AG20443 (cell line): Measurements from ENCODE around the gene ATG14.
"Not testable (repeated sequence)": the region's sequence is repeated elsewhere in the genome, so short reads cannot be mapped to it uniquely, and the experiment has no call there.

Experiments used
- DNase-seq: peaks from one replicate; pipeline ENCODE4 v3.0.0; 2012; ENCODE audit warnings: low spot score, mixed read lengths

ATG14 gene, protein sequence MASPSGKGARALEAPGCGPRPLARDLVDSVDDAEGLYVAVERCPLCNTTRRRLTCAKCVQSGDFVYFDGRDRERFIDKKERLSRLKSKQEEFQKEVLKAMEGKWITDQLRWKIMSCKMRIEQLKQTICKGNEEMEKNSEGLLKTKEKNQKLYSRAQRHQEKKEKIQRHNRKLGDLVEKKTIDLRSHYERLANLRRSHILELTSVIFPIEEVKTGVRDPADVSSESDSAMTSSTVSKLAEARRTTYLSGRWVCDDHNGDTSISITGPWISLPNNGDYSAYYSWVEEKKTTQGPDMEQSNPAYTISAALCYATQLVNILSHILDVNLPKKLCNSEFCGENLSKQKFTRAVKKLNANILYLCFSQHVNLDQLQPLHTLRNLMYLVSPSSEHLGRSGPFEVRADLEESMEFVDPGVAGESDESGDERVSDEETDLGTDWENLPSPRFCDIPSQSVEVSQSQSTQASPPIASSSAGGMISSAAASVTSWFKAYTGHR

DNA sequence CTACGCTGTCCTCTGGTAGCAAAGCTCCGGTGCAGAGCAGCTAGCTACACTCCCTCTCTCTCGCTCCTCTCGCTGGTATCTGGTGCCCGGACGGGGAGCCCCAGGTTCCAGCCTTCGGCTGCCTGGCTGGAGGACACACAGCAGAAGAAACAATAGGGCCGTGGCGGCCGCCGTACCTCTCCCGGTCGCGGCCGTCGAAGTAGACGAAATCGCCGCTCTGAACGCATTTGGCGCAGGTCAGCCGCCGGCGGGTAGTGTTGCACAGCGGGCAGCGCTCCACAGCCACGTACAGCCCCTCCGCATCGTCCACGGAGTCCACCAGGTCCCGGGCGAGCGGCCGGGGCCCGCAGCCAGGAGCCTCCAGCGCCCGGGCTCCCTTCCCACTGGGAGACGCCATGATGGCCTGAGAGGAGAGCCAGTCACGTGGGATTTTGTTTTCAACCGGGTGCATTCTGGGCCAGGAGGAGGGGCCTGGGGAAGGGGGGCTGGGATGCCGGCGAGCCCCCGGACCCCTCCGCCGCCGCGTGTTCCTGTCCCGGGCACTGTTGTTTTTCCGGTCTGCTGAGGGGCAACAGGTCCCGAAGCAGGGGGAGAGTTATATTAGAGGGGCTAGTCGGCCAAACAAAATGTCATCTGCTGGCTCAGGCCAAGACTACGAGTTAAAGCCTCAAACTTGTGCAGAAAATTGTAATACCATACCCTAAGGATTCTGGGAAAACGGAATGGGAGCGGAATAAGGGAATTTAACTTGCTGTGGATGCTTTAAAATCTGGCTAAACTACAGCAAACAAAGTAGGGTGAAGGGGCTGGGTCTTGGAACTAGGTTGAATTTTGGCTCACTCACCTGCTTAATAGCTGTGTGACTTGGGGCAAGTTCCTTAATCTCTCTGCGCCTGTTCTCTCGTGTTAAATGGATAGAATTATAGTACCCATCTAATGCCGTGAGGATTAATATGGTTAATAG, at the start of gene ATG14:
Gene ATG14 (minus strand): TSS at position 405 of the 964 bp plus-strand sequence. CDS start 8 bp downstream, at position 397.
- peak; percentile 97 for DNase-seq

DNA sequence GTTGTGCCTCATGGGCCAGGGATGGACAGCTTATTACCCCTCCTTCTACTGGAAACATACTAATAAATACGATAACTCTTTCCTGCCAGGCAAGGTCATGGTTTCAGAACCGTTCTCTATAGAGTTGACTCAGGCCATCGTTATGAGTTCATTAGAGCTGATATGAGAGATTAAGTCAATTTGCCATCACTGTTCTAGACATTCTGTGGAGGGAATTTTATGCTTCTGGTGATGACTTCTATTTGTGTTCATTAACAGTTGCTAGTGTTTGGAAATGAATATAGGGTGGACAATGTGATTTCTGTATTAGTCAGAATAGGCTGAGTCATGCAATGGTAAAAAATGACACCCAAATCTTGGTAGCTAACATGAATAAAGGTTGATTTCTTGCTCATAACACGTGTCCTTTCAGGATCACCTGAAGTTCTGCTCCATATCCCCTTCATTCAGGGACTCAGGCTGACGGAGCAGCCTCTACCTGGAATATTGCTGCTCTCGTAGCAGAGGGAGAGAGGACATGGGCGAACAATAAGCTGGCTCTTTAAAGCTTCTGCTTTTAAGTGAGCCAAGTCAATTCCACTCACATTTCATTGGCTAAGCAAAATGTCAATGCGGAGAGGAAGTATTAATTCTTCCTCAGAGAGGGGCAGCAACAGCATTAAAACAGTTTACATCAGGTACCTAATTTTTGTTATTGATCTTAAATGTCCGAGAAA, 47.3 kb upstream of the ATG14 start:
- peak; percentile 42 for DNase-seq

DNA sequence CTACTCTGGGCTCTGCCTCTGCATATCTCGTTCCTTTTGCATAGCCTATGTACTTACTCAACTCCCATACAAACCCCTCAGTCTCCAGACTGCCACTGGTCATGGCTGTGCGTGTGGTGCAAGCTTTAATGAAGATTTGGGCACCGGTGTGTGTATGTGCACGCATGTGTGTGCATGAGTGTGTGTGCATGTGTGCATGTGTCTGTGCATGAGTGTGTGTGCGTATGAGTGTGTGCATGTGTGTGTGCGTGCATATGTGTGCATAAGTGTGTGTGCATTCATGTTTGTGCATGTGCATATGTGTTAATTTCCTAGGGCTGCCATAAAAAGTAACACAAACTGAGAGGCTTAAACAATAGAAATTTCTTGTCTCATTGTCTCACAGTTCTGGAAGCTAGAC, 45.9 kb upstream of the ATG14 start:
- no peak for DNase-seq

DNA sequence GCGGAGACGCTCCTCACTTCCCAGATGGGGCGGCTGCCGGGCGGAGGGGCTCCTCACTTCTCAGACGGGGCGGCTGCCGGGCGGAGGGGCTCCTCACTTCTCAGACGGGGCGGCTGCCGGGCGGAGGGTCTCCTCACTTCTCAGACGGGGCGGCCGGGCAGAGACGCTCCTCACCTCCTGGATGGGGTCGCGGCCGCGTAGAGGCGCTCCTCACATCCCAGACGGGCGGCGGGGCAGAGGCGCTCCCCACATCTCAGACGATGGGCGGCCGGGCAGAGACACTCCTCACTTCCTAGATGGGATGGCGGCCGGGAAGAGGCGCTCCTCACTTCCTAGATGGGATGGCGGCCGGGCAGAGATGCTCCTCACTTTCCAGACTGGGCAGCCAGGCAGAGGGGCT, 44.8 kb upstream of the ATG14 start:
- DNase-seq, result not testable (repeated sequence)

DNA sequence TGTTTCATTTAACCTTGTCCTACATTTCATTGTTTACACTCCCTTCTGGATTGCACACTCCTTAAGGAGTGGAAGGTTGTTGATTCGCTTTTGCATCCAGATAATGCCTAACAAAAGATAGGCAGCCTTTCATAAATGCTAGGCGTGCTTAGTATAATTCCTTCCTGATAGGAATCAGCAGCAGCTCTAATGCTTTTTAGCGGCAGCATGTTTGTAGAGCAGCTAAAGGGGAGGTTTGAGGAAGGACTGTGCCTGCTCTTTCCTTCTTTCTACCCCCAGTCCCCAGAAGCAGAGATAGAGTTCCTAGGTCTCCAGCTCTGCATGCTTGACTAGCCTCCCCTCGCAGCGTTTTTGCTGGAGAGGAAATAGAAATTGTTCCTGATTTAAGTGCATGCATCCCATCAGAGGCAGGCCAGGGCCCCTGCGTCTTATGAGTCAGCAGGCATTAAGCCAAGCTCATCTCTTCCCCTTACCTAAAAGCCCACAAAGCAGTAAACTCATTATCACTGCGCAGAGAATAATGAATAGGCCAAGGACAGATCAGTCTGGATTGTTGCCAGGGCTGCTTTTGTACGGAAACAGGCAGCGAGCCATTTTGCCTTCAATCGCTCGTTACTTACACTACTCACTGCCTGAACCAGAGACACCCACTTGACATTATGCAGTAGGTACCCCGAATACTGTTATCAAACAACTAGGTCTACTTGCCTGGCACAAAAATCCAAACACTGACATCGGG, 42.8 kb upstream of the ATG14 start:
- peak; percentile 29 for DNase-seq

DNA sequence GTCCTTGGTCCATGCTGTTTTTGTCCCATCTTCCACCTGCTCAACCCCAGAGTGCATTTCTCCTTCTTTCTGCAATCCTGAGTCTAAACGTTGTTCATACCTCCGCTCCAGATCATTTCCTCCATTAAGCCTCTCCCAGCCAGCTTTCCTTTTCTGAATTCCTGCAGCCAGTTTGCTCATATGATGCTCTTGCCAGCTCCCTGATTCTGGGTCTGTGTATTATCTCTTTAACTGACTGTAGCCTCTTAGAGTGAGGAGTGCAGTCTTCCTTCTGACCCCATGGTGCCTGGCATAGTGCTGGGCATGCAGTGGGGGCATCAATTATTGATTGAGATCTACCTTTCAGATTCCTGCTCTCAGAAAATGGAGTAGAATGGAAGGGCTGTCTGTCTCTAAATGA, 40.3 kb upstream of the ATG14 start:
- no peak for DNase-seq

DNA sequence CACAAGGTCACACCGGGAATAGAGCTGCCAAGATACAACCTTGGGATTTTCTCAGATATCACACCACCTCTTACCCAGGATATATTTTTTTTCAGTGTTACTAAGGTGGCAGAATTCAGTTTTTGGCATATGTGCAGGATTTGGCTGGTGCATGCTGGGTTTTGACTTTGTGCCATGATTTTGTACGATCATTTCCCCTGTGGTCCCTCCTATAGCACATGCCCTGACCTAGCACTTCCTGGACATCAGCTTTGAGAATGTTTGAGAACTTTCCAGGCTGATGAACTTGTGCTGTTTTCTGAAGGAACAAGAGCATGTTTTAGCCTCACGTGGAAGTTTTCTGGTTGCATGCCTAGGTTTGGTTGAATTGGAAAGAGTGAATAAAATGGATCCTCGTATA, 39.8 kb upstream of the ATG14 start:
- DNase-seq, result no peak

DNA sequence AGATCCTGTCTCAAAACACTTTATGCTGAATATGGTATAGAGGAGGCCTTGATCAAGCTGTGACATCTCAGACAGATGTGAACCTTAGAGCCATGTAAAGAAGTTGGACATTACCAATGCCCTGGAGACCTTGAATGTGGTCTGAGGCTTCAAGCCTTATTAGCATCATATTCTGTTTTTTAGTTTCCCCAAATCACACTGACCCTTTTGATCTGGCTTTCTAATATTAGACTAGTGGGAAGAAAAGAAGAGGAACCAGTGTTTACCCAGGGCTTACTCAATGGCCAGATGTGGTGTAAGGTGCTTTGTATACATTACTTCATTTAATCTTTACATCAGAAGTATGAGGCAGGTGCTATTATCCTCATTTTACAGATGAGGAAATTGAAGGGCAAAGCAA, 39.4 kb upstream of the ATG14 start:
- DNase-seq, result no peak

DNA sequence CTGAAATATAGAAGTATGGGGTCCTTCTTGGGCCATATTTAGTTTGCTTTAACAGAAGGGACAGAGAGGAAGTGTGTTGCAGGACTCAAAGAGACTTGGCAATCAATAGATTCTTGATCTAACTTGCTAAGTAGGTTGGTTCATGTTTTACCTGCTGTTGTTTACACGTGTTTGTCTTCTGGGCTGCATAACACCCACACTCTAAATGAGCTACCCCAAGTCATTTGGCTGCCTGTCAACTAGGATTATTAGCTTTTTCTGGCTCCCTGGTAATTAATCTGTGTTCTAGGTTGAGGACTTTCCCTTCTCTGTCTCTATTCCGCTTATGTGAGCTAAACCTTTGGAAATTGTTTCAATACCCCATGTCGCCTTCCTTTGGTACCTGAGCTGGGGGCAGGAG, 38.9 kb upstream of the ATG14 start:
- DNase-seq, result no peak

DNA sequence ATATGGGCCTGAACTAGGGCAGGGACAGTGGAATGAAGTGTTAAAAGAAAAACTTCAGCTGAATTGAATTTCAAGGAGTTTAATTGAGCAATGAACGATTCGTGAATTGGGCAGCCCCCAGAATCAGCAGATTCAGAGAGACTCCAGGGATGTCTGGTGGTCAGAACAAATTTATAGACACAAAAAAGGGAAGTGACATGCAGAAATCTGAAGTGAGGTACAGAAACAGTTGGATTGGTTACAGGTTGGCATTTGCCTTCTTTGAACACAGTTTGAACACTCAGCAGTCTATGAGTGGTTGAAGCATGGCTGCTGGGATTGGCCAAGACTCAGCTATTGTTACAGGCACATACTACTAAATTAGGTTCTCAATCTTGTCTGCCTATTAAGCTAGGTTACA, 38.5 kb upstream of the ATG14 start:
- DNase-seq, result no peak

DNA sequence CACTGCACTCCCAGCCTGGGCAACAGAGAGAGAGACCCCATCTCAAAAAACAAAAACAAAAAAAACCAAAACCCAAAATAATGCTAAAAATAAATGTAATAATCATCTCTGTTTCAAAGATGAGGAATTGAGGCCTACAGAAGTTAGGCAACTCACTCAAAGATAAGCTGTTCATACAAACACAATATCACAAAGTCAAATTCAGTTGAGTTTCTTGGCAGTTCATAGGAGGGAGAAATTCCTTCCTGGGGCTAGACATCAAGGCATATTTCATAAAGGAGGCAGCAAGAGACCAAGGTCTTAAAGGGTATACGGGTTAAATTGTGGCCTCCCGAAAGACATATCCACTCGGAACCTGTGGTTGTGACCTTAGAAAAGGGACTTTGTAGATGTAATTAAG, 37.5 kb upstream of the ATG14 start:
- DNase-seq, result no peak

DNA sequence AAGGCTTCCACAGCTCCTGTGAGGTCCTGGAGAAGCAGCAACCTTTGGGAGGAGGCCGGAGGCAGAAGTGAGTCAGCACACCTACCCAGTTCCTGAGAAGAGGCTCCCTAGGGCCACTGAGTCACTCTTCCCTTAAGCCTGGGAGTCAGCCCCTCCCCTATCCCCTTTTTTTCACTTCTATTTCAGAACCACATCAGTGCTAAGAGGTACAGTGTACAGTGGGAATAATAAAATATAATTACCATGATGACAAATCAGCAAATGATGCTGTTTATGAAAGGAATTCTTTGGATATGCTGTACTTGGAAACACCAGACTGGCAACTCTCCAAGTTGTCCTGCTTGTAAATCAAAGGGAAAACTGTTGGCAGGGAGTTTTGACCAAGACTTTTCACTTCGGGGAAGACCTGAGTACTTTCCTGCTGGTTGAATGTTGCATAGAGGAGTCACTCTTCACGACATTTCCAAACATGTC, 36.5 kb upstream of the ATG14 start:
- peak; percentile 87 for DNase-seq

DNA sequence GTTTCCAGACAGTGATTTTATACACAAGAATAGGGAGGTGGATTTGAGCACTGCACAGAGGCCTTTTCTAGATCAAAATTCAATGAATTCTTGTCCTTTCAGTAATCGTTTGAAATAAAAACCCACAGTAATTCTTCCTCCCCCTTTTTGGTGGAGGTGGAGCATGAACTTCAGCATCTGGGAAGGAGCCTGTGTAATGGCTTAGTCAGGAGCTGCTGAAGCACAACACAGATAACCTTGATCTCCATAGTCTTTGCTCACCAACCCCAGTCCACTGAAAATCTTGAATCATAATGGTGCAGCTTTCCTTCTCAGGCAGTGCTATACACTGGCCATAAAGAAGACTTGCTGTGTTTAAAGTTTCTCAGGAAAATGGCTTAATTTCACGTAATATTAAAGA, 35.2 kb upstream of the ATG14 start:
- peak; percentile 70 for DNase-seq

DNA sequence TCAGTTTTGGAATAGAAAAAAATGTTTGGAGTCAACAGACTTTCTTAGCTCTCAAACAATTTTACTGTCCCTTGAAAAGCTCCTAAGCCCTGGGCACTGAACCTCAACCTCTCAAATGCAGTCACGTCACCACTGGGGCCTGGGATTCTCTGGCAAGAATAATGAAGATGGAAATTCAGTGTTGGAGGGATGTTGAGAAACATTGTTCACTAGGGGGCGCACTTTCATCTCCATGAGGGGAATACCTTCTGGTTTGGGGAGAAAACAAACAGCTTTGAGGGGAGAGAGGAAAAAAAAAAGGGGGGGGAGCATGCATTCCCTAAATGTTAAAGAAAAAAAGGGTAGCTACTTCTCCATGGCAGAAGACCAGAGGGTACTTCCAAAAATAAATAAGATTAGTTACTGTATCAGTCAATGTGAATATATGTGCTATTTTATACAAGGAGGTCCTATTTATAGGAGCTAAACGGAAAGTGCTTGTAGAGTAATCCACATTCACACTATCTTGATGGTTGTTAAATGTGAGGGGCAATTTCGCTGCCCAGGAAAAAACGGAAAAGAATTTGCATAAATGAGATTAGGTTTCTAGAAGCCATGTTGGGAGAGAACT, 34.6 kb upstream of the ATG14 start:
- peak; percentile 72 for DNase-seq

DNA sequence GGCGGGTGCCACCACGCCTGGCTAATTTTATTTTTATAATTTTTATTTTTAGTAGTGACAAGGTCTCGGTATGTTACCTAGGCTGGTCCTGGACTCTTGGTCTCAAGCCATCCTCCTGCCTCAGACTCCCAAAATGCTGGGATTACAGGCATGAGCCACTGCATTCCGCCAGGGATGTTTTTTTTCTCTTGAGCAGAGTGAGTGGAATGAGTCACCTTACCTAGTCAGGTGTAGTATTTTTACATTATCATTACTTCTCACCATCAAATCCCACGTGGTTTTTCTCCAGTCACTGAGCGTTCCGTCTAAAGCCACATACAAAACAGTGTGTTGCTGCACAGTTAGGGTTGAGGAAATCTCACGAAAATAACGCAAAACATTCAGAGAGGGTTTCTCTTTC, 29.7 kb upstream of the ATG14 start:
- DNase-seq, result no peak

DNA sequence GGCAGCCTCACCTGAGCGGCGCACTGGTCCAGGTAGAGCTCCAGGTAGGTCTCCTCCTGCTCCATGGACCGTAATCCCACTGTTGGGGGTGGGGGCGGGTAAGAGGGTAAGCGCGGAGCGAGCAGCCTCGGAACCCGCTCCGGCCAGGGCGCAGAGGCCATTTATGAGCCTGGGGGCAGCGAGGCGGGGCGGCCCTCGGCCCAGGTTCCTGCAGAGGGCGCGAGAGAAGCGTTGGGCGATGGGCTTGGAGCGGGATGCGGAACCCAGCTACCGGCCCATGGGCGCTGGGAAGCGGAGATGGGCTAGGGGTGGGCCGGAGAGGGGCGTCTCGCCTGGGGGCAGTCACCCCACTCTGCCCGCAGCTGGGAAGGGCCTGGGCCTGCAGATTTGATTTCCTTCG, 28.8 kb upstream of the ATG14 start, which contains the start of gene TBPL2:
Gene TBPL2 (minus strand): TSS at position 232 of the 400 bp plus-strand sequence. CDS start 167 bp downstream, at position 65.
- no peak for DNase-seq

DNA sequence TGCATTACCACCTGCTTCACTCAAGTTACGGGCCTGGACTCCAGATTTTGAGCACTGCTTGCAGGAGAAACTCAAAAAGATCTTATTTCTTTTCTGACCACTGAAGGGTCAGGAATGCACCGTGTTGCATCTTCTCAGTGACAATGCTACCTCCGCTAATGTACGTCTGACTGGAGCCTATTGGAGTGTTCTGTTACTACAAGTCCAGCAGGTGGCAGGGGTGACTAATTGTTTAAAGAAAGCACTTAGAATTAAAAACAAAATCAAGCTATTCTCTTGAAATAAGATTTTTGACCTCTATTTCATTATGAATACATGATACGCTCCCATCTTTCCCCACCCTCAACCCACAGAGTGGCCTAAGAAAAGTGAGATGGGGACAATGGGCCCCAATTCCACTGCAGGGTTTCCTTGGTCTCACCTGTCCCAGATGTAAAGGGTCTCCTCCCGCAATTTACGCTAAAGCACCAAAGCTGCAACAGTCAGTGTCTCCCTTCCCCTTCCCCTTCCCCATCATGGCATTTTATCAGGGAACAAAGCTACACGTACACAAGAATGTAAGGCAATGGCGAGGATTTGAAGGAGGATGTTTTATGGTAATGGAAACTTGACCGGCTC, 26.5 kb upstream of the ATG14 start:
- DNase-seq, result peak; percentile 59

DNA sequence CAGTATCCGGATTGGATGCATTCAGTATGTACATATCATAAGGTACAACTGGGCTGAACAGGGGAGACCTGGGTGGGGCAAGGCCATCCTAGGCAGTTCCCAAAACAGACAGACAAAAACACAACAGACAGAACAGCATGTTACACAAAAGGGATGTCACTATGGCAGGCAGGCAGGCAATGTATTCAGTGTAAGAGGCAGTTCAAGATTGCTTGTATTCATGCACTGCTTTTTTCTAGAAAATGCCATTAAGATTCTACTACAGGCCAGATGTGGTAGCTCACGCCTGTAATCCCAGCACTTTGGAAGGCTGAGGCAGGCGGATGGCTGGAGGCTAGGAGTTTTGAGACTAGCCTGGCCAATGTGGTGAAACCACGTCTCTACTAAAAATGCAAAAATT, 25.3 kb upstream of the ATG14 start:
- no peak for DNase-seq

DNA sequence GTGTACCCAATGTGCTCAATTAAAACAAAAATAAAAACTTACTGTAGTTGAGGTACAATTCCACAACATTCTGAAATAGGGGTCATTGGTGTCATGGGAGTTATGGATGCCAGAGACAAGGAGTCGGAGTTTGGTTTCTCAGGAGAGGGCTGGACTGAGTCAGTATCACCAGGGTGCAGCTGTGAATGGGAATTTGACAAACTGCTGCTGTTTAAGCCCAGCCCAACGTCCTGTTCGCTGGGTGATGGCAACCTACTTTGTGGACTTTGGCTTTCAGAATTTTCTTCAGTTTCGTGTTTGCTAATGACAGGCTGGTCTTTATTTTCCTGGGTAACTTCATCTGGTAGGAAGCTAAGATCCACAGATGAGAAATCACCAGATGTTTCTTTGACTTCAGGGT, 24.9 kb upstream of the ATG14 start:
- no peak for DNase-seq

DNA sequence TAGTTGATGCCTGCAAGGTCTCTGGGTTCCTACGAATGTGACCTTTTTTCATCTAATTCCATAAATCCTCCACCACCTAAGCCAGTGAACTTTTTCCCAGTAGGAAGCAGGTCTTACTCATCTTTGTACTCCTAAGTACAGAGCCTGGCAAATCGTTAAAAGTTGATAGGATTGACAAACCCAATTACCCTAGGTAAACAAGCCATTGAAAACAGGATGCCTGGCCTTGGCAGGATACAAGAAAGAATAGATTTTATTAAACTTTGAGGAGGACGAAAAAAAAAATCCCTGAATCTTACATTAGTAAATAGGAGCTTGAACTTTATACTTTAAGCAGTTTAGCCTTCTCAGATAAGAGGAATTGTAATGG, 23.2 kb upstream of the ATG14 start:
- no peak for DNase-seq
